HAP-1 (cell line): ENCODE measurements around the gene CST5.

ENCODE experiments used
- DNase-seq, 2 experiments: peaks; one replicate each; pipeline ENCODE4 v3.0.0-alpha.2; 2016 to 2020; ENCODE audit warnings: low spot score in 2 of 2
- H3K27me3 ChIP-seq: fragments of 250-450 bp; sonication (Bioruptor Pico); 2 replicates; pipeline ENCODE4 v1.5.1; 2020; ENCODE audit warnings: low read depth, mild to moderate bottlenecking, moderate library complexity
- H3K36me3 ChIP-seq: fragments of 250-450 bp; sonication (Bioruptor Pico); replicated peaks from 2 replicates; pipeline ENCODE4 v1.5.1; 2020; ENCODE audit warnings: mild to moderate bottlenecking
- H3K4me1 ChIP-seq: fragments of 250-450 bp; sonication (Bioruptor Pico); 2 replicates; pipeline ENCODE4 v1.5.1; 2020; ENCODE audit warnings: mild to moderate bottlenecking
- H3K4me3 ChIP-seq: fragments of 250-450 bp; sonication (Bioruptor Pico); 2 replicates; pipeline ENCODE4 v1.5.1; 2020; ENCODE audit warnings: mild to moderate bottlenecking, moderate library complexity
- H3K9me3 ChIP-seq: fragments of 250-450 bp; sonication (Bioruptor Pico); 2 replicates; pipeline ENCODE4 v1.5.1; 2020; ENCODE audit warnings: mild to moderate bottlenecking, moderate library complexity
- in situ Hi-C: fragments of 300-500 bp; cut with MboI; formaldehyde crosslinking; loops from 3 replicates; pipeline ENCODE4 v1.14.3; 2020; ENCODE audit warnings: low sequenced_read_pairs, inconsistent platforms, mixed read lengths

Gene CST5

GRCh38 chr20:23879328-23879798 is at the start of gene CST5:
CST5 (minus strand) TSS chr20:23879748; CDS start chr20:23879676, 72 bp downstream.
- in situ Hi-C loops, result no loop called here

GRCh38 chr20:23928788-23929187 is 49.2 kb upstream of the CST5 start:
- no peaks in the 10 kb centered on the region for H3K9me3 ChIP-seq
- peak in 1 of 2 experiments; percentile 47 for DNase-seq
- no peaks in the 10 kb centered on the region for H3K36me3 ChIP-seq
- H3K4me3 ChIP-seq, result no peak overlapping the region
- H3K4me1 ChIP-seq, result no peaks in the 10 kb centered on the region
- in situ Hi-C loops, result no loop called here
- H3K27me3 ChIP-seq, result no peaks in the 10 kb centered on the region

More at GRCh38 chr20:23879328-23879798, at the start of gene CST5:
- no peaks in the 10 kb centered on the region for H3K36me3 ChIP-seq
- H3K9me3 ChIP-seq, result no peaks in the 10 kb centered on the region
- no peaks in the 10 kb centered on the region for H3K4me1 ChIP-seq
- no peak for DNase-seq
- no peak within 1 kb of the TSS for H3K4me3 ChIP-seq
- H3K27me3 ChIP-seq, result no peaks in the 10 kb centered on the region

- Histone ChIP-seq H3K27me3 (no peaks in the 10 kb centered on the region), H3K36me3 (no peaks in the 10 kb centered on the region), H3K9me3 (no peaks in the 10 kb centered on the region), H3K4me1 (no peaks in the 10 kb centered on the region), H3K4me3 (no peak overlapping the region)
- in situ Hi-C loops, result no loop called here
- DNase-seq, result no peak
Measured at GRCh38 chr20:23928353-23928752, 48.8 kb upstream of the CST5 start.

- no peak overlapping the region for H3K4me3 ChIP-seq
- in situ Hi-C loops, result no loop called here
- no peak for DNase-seq
- no peaks in the 10 kb centered on the region for H3K4me1 ChIP-seq
- H3K27me3 ChIP-seq, result no peaks in the 10 kb centered on the region
- no peaks in the 10 kb centered on the region for H3K9me3 ChIP-seq
- H3K36me3 ChIP-seq, result no peaks in the 10 kb centered on the region
Measured at GRCh38 chr20:23926944-23927872, 47.7 kb upstream of the CST5 start.

- in situ Hi-C loops, result no loop called here
- DNase-seq, result no peak
- Histone ChIP-seq H3K27me3 (no peaks in the 10 kb centered on the region), H3K9me3 (no peaks in the 10 kb centered on the region), H3K4me1 (no peaks in the 10 kb centered on the region), H3K36me3 (no peaks in the 10 kb centered on the region), H3K4me3 (no peak overlapping the region)
Measured at GRCh38 chr20:23926526-23926880, 47.0 kb upstream of the CST5 start.

- no peak overlapping the region for H3K4me3 ChIP-seq
- no peaks in the 10 kb centered on the region for H3K9me3 ChIP-seq
- H3K4me1 ChIP-seq, result no peaks in the 10 kb centered on the region
- no peak for DNase-seq
- no peaks in the 10 kb centered on the region for H3K27me3 ChIP-seq
- H3K36me3 ChIP-seq, result no peaks in the 10 kb centered on the region
- in situ Hi-C loops, result no loop called here
Measured at GRCh38 chr20:23925789-23926525, 46.4 kb upstream of the CST5 start.

- H3K36me3 ChIP-seq, result no peaks in the 10 kb centered on the region
- H3K27me3 ChIP-seq, result no peaks in the 10 kb centered on the region
- H3K9me3 ChIP-seq, result no peaks in the 10 kb centered on the region
- no peak for DNase-seq
- H3K4me1 ChIP-seq, result no peaks in the 10 kb centered on the region
- in situ Hi-C loops, result no loop called here
- H3K4me3 ChIP-seq, result no peak overlapping the region
Measured at GRCh38 chr20:23924751-23925150, 45.2 kb upstream of the CST5 start.

GRCh38 chr20:23923891-23924435 is 44.4 kb upstream of the CST5 start:
- H3K27me3 ChIP-seq, result no peaks in the 10 kb centered on the region
- in situ Hi-C loops, result no loop called here
- no peak for DNase-seq
- no peaks in the 10 kb centered on the region for H3K36me3 ChIP-seq
- H3K4me3 ChIP-seq, result no peak overlapping the region
- no peaks in the 10 kb centered on the region for H3K4me1 ChIP-seq
- H3K9me3 ChIP-seq, result no peaks in the 10 kb centered on the region

- Histone ChIP-seq H3K4me3 (no peak overlapping the region), H3K27me3 (no peaks in the 10 kb centered on the region), H3K36me3 (no peaks in the 10 kb centered on the region), H3K9me3 (no peaks in the 10 kb centered on the region), H3K4me1 (no peaks in the 10 kb centered on the region)
- no peak for DNase-seq
- in situ Hi-C loops, result no loop called here
Measured at GRCh38 chr20:23923311-23923710, 43.8 kb upstream of the CST5 start.

GRCh38 chr20:23920408-23921325 is 41.1 kb upstream of the CST5 start:
- in situ Hi-C loops, result no loop called here
- Histone ChIP-seq H3K4me3 (no peak overlapping the region), H3K9me3 (no peaks in the 10 kb centered on the region), H3K27me3 (no peaks in the 10 kb centered on the region), H3K4me1 (no peaks in the 10 kb centered on the region), H3K36me3 (no peaks in the 10 kb centered on the region)
- DNase-seq, result no peak

- no peaks in the 10 kb centered on the region for H3K27me3 ChIP-seq
- H3K9me3 ChIP-seq, result no peaks in the 10 kb centered on the region
- in situ Hi-C loops, result no loop called here
- no peaks in the 10 kb centered on the region for H3K36me3 ChIP-seq
- DNase-seq, result no peak
- H3K4me3 ChIP-seq, result no peak overlapping the region
- no peaks in the 10 kb centered on the region for H3K4me1 ChIP-seq
Measured at GRCh38 chr20:23918896-23919295, 39.3 kb upstream of the CST5 start.

GRCh38 chr20:23918101-23918862 is 38.7 kb upstream of the CST5 start:
- DNase-seq, result no peak
- in situ Hi-C loops, result no loop called here
- Histone ChIP-seq H3K36me3 (no peaks in the 10 kb centered on the region), H3K4me1 (no peaks in the 10 kb centered on the region), H3K4me3 (no peak overlapping the region), H3K27me3 (no peaks in the 10 kb centered on the region), H3K9me3 (no peaks in the 10 kb centered on the region)
